ENCODE data around the gene ZNF213.

Gene ZNF213

DNA sequence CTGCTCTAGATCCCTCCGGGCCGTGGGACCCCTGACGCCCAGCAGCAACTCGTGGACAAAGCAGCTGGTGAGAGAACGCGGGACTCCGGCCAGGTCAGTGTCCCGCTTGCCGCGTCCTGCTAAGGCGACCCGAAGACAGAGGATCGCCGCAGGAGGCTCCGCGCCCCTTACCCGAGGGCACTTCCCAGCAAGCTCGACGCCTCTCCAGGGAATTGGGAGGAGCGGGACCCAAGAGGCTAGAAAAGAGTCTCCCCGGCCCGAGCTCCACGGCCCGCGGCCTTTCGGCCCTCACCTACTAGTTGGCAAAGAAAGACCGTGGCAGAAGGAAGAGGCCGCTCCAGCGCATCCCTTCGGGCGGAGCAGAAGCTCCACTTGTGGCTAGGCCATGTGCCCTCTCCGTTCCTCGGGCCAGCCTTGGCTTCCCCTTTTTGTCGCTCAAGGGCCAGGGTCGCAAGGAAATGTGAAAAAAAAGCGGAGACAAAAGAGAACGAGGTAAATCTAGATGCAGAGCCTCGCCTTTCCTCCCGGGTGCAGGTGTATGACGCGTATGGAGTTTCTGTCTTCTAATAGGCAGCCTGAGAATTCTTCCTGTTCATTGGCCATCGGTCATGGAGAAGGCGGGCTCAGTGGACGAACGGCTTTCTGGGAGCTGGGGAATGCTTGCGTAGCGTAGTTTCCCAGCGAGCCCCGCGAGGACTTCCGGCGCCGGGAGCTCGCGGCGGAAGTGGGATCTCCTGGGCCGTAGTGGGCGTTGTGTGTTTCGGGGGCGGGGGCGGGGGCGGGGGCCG lies at the start of gene ZNF213:
Gene ZNF213 (plus strand): TSS at position 692 of the 788 bp plus-strand sequence. CDS start 2,252 bp downstream, outside the sequence.
- DNase-seq, result peak; percentile 98

DNA sequence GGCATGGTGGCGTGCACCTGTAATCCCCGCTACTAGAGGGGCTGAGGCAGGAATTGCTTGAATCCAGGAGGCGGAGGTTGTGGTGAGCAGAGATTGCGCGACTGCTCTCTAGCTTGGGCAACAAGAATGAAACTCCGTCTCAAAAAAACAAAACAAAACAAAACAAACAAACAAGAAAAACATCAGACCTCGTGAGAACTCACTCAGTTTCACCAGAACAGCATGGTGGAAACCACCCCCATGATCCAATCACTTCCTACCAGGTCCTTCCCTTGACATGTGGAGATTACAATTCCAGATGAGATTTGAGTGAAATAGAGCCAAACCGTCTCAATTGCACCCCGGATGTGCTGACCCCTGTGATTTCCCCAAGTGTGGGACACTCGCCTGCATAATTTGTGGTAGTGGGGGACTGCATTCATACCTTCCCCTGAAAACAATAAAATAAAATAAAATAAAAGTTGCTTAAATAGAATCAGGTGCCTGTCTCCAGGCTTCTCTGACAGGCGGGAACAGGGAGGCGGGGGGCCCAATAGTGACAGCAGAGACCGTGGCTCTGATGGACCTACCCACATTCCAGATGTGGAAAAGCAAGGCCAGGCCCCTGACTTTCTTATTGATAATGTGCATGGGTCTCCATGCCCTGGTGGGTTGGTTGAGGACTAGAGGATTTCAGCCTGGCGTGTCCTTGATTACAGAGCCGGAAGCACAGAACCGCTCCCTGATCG lies 48.8 kb upstream of the ZNF213 start:
- no peak for DNase-seq

DNA sequence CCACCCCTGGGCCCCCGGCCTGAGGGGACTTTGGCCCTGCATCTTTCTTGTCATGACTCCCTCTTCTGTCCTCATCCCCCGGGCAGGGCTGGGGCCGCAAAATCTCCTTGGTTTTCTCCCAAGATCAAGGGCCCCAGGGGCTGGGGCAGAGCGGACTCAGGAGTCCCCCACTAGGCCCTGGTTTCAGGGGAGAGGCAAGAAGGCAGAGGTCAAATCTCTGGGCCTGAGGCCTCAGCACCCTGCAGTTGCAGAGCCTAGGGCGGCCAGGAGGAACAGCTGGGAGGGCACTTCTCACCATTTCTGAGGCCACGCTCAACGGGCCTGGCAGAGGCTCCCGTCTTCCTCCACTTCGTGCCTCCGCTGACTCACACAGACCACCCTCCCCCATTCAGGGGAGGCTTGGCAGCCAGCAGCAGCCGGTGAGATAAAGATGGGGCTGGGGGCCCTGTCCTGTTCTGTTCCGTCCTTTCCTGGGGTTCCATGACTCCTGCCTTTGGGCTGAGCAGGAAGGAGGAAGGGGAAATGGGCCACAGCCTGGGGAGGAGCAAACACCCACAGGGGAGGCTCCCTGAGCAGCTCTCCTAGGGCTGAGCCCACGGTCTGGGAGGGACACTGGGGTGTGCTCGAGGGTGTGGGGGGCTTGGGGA lies 48.1 kb upstream of the ZNF213 start:
- DNase-seq, result no peak

DNA sequence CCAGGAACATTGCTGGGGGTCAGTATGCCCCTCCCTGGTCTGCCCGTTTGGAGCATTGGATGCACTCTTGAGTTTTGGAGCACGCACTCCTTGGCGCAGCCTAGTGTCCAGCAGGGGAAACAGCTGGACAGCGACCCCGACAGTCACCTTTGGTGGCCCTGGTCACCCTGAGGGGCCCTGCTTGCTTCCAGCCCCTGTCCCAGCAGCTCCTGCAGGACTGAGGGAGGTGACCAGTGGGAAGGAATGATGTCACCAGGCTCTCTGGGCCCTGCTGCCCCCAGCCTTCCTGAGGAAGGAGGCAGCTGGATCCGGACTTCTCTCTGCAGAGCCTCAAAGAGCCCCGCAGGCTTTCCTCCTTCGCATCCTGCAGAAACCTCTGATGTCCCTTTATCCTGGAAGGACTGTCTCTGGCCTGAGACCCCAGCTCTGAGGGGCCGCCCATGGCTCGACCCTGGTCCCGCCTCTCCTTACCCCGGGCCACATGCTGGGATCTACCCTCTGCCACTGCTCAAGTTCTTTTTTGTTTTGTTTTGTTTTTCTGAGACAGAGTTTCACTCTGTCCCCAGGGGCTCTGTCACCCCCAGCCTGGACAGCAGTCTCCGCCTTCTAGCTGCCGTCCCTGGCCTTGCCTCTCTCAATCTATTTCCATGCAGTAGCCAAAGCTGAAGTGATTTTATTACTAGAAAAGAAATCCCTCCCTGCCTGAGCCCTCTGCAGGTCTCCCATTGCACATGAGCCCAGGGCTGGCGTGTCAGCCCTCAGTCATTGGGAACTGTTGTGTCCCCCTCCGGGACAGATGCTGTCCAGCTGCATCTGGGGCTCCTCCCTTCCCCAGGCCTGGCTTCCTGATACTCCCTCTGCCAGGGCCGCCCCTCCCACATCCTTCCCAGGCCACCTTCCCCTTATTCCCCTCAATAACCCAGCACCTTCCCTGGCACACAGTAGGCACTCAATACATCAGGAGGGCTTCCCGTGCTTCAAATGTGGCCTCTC lies 47.3 kb upstream of the ZNF213 start:
- no peak for DNase-seq

DNA sequence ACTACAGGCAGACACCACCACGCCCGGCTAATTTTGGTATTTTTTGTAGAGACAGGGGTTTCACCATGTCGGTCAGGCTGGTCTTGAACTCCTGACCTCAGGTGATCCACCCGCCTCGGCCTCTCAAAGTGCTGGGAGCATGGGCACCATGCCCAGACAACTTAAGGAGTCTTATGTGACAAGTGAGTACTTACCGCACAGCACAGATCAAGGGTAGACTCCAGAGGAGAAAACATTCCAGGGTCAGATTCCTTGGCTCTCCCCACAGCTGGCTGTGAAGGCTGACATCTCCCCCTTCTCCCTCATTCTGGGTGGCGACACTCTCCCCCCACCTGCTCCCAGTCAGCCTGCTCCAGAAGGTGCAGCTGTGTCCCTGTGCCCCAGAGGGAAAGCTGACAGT lies 46.4 kb upstream of the ZNF213 start:
- no peak for DNase-seq

DNA sequence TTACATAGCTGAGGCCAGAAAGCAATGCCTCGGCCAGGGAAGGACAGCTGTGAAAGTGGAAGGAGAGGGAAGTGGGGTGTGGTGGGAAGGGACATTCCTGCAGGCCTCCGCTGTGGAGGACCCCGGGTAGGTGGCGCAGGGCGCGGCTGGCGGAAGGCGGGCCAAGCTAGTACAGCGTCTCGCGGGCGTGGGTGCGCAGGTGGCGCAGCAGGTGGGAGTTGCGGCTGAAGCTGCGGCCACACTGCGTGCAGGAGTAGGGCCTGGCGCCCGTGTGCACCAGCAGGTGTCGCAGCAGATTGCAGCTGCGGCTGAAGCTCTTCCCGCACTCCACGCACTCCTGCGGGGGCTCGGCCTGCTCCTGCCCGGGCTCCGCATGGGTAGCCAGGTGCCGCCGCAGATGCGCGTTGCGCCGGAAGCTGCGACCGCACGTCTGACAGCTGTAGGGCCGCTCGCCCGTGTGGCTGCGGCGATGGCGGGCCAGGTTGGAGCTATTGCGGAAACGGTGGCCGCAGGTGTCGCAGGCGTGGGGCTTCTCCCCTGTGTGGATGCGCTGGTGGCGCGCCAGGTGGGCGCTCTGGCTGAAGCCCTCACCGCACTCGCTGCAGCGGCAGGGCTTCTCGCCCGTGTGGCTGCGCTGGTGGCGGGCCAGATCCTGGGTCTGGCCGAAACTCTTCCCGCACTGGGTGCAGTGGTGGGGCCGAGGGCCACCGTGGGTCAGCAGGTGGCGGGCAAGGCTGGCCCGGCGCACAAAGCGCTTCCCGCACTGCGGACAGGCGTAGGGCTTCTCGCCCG lies 45.7 kb upstream of the ZNF213 start:
- no peak for DNase-seq

GRCh38 chr16:3089717-3090592 lies 44.9 kb upstream of the ZNF213 start:
- no peak for DNase-seq

GRCh38 chr16:3091551-3091950 lies 43.3 kb upstream of the ZNF213 start:
- DNase-seq, result no peak

- DNase-seq, result no peak
These were observed 42.3 kb upstream of the ZNF213 start for GRCh38 chr16:3092501-3092941.

- peak; percentile 14 for DNase-seq
These were observed 40.4 kb upstream of the ZNF213 start for GRCh38 chr16:3094289-3095027.

DNA sequence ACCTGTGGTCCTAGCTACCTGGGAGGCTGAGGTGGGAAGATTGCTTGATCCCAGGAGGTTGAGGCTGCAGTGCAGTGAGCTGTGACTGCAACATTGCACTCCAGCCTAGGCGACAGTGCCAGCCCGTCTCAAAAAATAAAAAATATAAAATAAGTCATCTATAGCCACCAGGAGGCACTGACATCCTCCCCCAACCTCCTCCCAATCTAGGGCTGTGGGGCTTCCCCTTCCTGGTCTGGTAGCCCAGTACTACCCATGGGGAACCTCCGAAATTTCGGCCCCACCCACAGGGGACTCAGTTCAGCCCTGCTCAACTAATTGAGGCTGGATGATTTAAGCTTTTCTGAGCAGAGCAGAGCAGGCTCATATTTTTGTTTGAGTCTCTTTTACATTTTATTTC lies 39.0 kb upstream of the ZNF213 start:
- no peak for DNase-seq

GRCh38 chr16:3096362-3096761 lies 38.5 kb upstream of the ZNF213 start:
- DNase-seq, result no peak

DNA sequence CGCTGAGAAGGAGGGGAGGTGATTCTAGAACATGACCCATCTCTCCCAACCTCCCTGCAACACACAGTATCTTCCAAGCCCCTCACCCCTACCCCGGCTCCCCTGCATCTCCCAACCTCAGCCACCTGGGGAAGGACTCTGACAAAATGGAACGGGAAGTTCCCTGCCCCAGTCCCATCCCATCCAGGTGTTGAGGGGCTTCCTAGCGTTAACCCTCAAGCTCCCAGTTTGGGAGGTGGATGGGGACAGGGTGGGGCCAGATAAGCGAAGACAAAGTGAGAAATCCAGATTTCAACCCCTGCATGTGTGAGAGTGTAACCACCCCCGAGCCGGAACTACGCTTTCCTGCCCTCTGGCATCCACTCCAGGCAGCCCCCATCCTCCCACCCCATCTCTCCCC lies 37.6 kb upstream of the ZNF213 start:
- no peak for DNase-seq

GRCh38 chr16:3098459-3099394 lies 36.1 kb upstream of the ZNF213 start, which contains the start of gene ZSCAN10:
TSS of gene ZSCAN10 (minus strand) at chr16:3099294. CDS start at chr16:3092937, 6,357 bp downstream.
- no peak for DNase-seq

- no peak for DNase-seq
These were observed 35.5 kb upstream of the ZNF213 start for GRCh38 chr16:3099395-3099731.

DNA sequence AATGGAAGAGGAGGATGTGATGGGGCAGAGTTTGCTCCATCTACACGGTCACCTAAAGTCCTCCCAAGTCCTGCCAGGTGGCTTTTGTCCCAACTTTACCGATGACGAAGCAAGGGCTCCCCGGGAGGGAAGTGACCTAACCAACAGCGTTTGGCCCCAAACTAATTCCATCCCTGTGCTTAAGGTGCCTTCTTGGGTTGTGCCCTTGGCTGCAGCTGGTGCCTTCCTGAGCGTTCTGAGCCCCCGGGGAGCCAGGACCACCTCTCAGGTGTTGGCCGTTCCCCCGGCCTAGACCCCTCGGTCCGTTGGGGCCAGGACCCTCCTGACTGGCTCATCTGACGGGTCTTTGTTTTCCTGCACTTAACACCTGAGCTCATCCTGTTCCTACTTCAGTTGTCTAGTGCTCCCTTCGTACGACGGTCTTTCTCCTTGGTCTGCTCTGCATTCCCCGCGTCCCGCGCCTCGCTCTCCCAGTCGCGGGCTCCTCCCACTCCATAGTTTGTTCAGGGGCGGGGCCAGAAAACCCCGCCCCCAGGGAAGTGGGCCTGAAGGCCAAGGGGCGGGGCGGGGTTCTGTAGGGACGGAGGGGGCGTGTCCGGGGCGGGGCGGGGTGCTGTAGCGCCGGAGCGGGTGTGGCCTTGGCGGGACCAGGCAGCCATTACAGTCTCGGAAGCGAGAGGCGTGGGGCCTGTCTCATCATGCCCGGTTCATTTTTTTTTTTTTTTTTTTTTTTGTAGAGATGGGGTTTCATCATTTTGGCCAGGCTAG lies 34.9 kb upstream of the ZNF213 start:
- DNase-seq, result peak; percentile 90

DNA sequence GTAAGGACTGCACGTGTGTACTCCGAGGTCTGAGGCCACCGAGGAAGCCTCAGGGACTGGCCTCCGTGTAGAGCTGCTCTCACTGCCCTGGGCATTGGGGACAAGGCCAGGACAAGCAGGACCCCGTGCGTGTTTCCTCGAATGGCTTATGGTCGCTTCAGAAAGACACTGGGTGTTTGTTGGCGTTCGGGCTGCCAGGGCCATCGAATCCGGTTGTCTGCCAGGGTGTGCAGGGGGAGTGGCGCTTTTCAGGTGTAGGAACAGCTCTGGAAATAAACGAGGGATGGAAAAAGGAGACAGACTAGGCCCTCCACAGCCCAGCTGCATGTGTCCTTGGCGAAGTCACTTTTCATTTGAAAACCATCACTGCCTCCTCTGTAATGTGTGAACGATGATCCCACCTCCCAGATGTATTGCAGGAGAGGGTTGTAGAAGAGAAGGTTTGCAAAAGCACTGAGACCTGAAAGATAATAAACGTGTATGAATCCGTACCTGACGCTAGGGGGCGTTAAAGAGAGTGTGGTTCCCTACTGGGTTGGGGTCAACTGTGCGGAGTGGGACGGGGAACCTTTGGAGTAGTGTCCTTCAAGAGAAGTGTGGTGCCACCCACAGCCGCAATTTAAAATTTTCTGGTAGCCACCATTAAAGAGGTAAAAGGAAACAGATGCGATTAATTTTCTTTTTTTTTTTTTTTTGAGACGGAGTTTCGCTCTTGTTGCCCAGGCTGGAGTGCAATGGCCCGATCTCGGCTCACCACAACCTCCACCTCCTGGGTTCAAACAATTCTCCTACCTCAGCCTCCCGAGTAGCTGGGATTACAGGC lies 33.6 kb upstream of the ZNF213 start:
- peak; percentile 42 for DNase-seq

Data from fibroblast of skin of right biceps (primary cell).